ENCODE results near the gene SMIM32.

The SMIM32 gene

GRCh38 chr5:136192526-136193321, at the start of gene SMIM32:
Gene SMIM32 (minus strand): TSS chr5:136193162. CDS start chr5:136192524, 638 bp downstream.
- no peak within 1 kb of the TSS for H3K9ac ChIP-seq (ENCODE audit: low read length)
- no peak within 1 kb of the TSS for H3K27ac ChIP-seq (ENCODE audit: low read depth, low read length)
- H3K36me3 ChIP-seq (ENCODE audit: insufficient read depth, low read length) = no peaks in the 10 kb centered on the region
- peaks cover 18% of the 10 kb centered on the region for H3K4me1 ChIP-seq (ENCODE audit: insufficient read depth, low read length)
- no peaks in the 10 kb centered on the region for H3K9me3 ChIP-seq (ENCODE audit: low read length)
- peak within 1 kb of the TSS; percentile 39 to 48 for H3K4me3 ChIP-seq (ENCODE audit: low read depth in 1 of 2, low read length in 2 of 2)
- H3K27me3 ChIP-seq (ENCODE audit: control insufficient read depth in 1 of 2, insufficient read depth in 2 of 2, low read length in 2 of 2) = peaks cover 15 to 35% of the 10 kb centered on the region in 2 donors

GRCh38 chr5:136242611-136243010, 49.6 kb upstream of the SMIM32 start:
- no peaks in the 10 kb centered on the region for H3K4me1 ChIP-seq (ENCODE audit: insufficient read depth, low read length)
- no peak overlapping the region for H3K27ac ChIP-seq (ENCODE audit: low read depth, low read length)
- H3K36me3 ChIP-seq (ENCODE audit: insufficient read depth, low read length) = no peaks in the 10 kb centered on the region
- no peak overlapping the region for H3K4me3 ChIP-seq (ENCODE audit: low read depth in 1 of 2, low read length in 2 of 2)
- no peaks in the 10 kb centered on the region for H3K27me3 ChIP-seq (ENCODE audit: control insufficient read depth in 1 of 2, insufficient read depth in 2 of 2, low read length in 2 of 2)
- H3K9me3 ChIP-seq (ENCODE audit: low read length) = no peaks in the 10 kb centered on the region
- H3K9ac ChIP-seq (ENCODE audit: low read length) = no peak overlapping the region

DNA sequence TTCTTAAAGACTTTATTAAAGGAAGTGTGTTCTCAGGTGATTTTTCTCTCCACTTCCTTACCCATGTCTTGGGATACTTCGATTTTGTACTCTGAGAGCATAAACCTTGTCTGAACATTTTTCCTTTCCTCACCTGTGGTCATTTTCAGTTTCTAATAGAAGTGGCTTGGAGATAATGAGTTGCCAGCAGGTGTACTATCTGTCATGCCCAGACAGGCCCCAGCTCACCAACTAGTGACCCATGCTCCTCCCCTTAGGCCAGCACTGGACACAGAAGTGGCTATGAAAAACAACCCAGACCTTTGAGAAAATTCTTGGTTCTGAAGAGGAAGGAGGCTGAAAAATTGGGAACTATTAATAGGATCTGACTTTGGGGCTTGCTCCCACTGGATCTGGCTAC, 49.2 kb upstream of the SMIM32 start:
- no peaks in the 10 kb centered on the region for H3K9me3 ChIP-seq (ENCODE audit: low read length)
- no peaks in the 10 kb centered on the region for H3K27me3 ChIP-seq (ENCODE audit: control insufficient read depth in 1 of 2, insufficient read depth in 2 of 2, low read length in 2 of 2)
- no peak overlapping the region for H3K4me3 ChIP-seq (ENCODE audit: low read depth in 1 of 2, low read length in 2 of 2)

DNA sequence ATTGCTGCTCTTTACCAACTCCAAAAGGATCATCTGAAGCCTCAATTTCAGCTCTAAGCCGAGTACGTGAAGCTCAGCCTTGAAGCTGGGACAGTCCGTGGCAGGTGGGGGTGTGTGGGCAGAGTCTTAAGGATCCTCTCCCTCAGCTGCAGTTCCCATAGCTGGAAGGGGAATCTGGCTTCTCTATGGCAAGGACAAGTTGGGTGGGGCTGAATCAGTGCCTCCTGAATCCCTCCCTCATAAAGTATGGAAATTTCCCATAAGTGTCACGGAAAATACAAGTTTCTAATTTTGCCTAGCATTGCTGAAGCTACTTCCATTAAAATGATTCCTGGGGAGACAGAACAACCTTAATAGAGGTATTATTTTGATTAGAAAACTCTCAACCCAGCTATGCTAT, 47.9 kb upstream of the SMIM32 start:
- H3K9me3 ChIP-seq (ENCODE audit: low read length) = no peaks in the 10 kb centered on the region
- H3K9ac ChIP-seq (ENCODE audit: low read length) = no peak overlapping the region
- H3K27ac ChIP-seq (ENCODE audit: low read depth, low read length) = no peak overlapping the region
- no peaks in the 10 kb centered on the region for H3K36me3 ChIP-seq (ENCODE audit: insufficient read depth, low read length)
- no peaks in the 10 kb centered on the region for H3K27me3 ChIP-seq (ENCODE audit: control insufficient read depth in 1 of 2, insufficient read depth in 2 of 2, low read length in 2 of 2)
- H3K4me1 ChIP-seq (ENCODE audit: insufficient read depth, low read length) = no peaks in the 10 kb centered on the region
- H3K4me3 ChIP-seq (ENCODE audit: low read depth in 1 of 2, low read length in 2 of 2) = no peak overlapping the region

More for the DNA sequence above, 49.2 kb upstream of the SMIM32 start:
- no peak overlapping the region for H3K9ac ChIP-seq (ENCODE audit: low read length)
- H3K36me3 ChIP-seq (ENCODE audit: insufficient read depth, low read length) = no peaks in the 10 kb centered on the region
- no peak overlapping the region for H3K27ac ChIP-seq (ENCODE audit: low read depth, low read length)
- no peaks in the 10 kb centered on the region for H3K4me1 ChIP-seq (ENCODE audit: insufficient read depth, low read length)

GRCh38 chr5:136236479-136237083, 43.6 kb upstream of the SMIM32 start:
- Histone ChIP-seq H3K9ac (ENCODE audit: low read length) (no peak overlapping the region), H3K9me3 (ENCODE audit: low read length) (no peaks in the 10 kb centered on the region), H3K27ac (ENCODE audit: low read depth, low read length) (no peak overlapping the region), H3K27me3 (ENCODE audit: control insufficient read depth in 1 of 2, insufficient read depth in 2 of 2, low read length in 2 of 2) (no peaks in the 10 kb centered on the region), H3K36me3 (ENCODE audit: insufficient read depth, low read length) (no peaks in the 10 kb centered on the region), H3K4me3 (ENCODE audit: low read depth in 1 of 2, low read length in 2 of 2) (no peak overlapping the region), H3K4me1 (ENCODE audit: insufficient read depth, low read length) (no peaks in the 10 kb centered on the region)

GRCh38 chr5:136235321-136235720, 42.4 kb upstream of the SMIM32 start:
- Histone ChIP-seq H3K9ac (ENCODE audit: low read length) (no peak overlapping the region), H3K4me1 (ENCODE audit: insufficient read depth, low read length) (no peaks in the 10 kb centered on the region), H3K27me3 (ENCODE audit: control insufficient read depth in 1 of 2, insufficient read depth in 2 of 2, low read length in 2 of 2) (no peaks in the 10 kb centered on the region), H3K27ac (ENCODE audit: low read depth, low read length) (no peak overlapping the region), H3K9me3 (ENCODE audit: low read length) (no peaks in the 10 kb centered on the region), H3K4me3 (ENCODE audit: low read depth in 1 of 2, low read length in 2 of 2) (no peak overlapping the region), H3K36me3 (ENCODE audit: insufficient read depth, low read length) (no peaks in the 10 kb centered on the region)

GRCh38 chr5:136232316-136232715, 39.4 kb upstream of the SMIM32 start:
- H3K9ac ChIP-seq (ENCODE audit: low read length) = no peak overlapping the region
- no peaks in the 10 kb centered on the region for H3K9me3 ChIP-seq (ENCODE audit: low read length)
- H3K27me3 ChIP-seq (ENCODE audit: control insufficient read depth in 1 of 2, insufficient read depth in 2 of 2, low read length in 2 of 2) = no peaks in the 10 kb centered on the region
- H3K27ac ChIP-seq (ENCODE audit: low read depth, low read length) = no peak overlapping the region
- H3K4me3 ChIP-seq (ENCODE audit: low read depth in 1 of 2, low read length in 2 of 2) = no peak overlapping the region
- no peaks in the 10 kb centered on the region for H3K36me3 ChIP-seq (ENCODE audit: insufficient read depth, low read length)
- H3K4me1 ChIP-seq (ENCODE audit: insufficient read depth, low read length) = no peaks in the 10 kb centered on the region

- Histone ChIP-seq H3K9me3 (ENCODE audit: low read length) (no peaks in the 10 kb centered on the region), H3K4me3 (ENCODE audit: low read depth in 1 of 2, low read length in 2 of 2) (no peak overlapping the region), H3K9ac (ENCODE audit: low read length) (no peak overlapping the region), H3K36me3 (ENCODE audit: insufficient read depth, low read length) (no peaks in the 10 kb centered on the region), H3K27me3 (ENCODE audit: control insufficient read depth in 1 of 2, insufficient read depth in 2 of 2, low read length in 2 of 2) (no peaks in the 10 kb centered on the region), H3K4me1 (ENCODE audit: insufficient read depth, low read length) (no peaks in the 10 kb centered on the region), H3K27ac (ENCODE audit: low read depth, low read length) (no peak overlapping the region)
Observed at GRCh38 chr5:136230176-136230575, 37.2 kb upstream of the SMIM32 start.

DNA sequence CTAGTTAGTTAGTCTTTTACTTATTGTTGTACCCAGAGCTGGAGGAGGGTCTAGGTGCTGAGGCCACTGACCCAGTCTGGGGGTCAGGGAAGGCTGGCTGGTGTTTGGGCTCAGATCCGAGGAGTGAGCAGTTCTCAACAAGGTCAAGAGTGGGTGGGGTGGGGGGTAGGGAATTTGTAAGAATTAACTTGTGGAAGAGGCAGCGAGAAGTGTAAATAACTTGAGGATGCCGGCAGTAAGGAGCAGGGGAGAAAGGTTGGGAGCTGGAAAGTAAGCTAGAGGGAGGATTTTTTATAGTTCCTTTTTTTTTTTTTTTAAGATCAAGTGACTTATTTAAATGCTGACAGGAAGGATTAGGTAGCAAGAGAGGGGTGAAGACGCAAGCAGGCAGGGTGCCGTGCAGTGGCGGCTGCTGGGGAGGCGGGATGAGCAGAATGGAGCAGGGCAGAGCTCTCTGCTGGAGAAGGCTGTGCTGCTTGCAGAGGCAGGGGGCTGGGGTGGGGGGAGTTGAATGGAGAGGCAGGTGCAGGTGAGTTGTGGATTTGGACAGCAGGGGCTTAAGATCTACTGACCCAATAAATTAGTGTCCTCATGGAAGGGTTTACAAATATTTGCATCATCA, 35.3 kb upstream of the SMIM32 start:
- Histone ChIP-seq H3K27ac (ENCODE audit: low read depth, low read length) (no peak overlapping the region), H3K4me3 (ENCODE audit: low read depth in 1 of 2, low read length in 2 of 2) (no peak overlapping the region), H3K4me1 (ENCODE audit: insufficient read depth, low read length) (no peaks in the 10 kb centered on the region), H3K9me3 (ENCODE audit: low read length) (no peaks in the 10 kb centered on the region), H3K27me3 (ENCODE audit: control insufficient read depth in 1 of 2, insufficient read depth in 2 of 2, low read length in 2 of 2) (no peaks in the 10 kb centered on the region), H3K9ac (ENCODE audit: low read length) (no peak overlapping the region), H3K36me3 (ENCODE audit: insufficient read depth, low read length) (no peaks in the 10 kb centered on the region)

DNA sequence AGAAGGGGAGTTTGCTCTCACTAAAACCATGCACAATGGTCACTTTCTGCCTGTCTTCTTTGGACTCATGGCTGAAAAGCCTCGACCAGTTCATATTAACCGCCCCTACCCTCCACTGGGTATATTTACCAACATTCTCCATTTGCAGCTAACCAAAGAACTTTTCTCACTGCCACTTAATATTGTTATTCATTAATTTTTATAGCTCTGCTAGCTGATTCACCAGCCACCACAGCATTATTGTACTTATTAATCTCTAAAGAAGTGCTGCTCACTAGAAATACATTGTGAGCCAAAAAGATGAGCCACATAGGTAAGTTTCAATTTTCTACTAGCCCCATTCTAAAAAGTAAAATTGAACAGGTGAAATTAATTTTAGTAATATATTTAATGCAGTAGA, 33.4 kb upstream of the SMIM32 start:
- Histone ChIP-seq H3K9ac (ENCODE audit: low read length) (no peak overlapping the region), H3K27me3 (ENCODE audit: control insufficient read depth in 1 of 2, insufficient read depth in 2 of 2, low read length in 2 of 2) (no peaks in the 10 kb centered on the region), H3K9me3 (ENCODE audit: low read length) (no peaks in the 10 kb centered on the region), H3K36me3 (ENCODE audit: insufficient read depth, low read length) (no peaks in the 10 kb centered on the region), H3K27ac (ENCODE audit: low read depth, low read length) (no peak overlapping the region), H3K4me3 (ENCODE audit: low read depth in 1 of 2, low read length in 2 of 2) (no peak overlapping the region), H3K4me1 (ENCODE audit: insufficient read depth, low read length) (no peaks in the 10 kb centered on the region)

DNA sequence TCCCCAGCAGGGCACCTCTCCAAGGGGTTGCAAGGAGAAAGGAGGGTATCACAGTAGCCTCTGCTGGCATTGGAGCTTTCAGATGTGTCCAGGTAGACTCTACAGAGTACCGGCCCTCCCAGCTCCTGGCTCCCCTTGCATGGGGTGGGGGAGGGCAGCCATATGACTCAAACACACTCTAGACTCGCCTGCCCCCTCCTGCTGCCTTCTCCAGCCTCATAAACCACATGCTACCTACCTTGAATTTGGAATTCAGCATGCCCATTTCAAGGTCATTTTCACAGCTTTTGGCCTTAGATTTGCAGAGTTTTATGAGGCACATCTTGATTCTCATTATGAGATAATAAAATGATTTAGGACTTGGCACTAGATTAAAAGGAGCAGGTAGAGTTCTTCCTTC, 32.8 kb upstream of the SMIM32 start:
- Histone ChIP-seq H3K27me3 (ENCODE audit: control insufficient read depth in 1 of 2, insufficient read depth in 2 of 2, low read length in 2 of 2) (no peaks in the 10 kb centered on the region), H3K9ac (ENCODE audit: low read length) (no peak overlapping the region), H3K4me1 (ENCODE audit: insufficient read depth, low read length) (no peaks in the 10 kb centered on the region), H3K9me3 (ENCODE audit: low read length) (no peaks in the 10 kb centered on the region), H3K27ac (ENCODE audit: low read depth, low read length) (no peak overlapping the region), H3K36me3 (ENCODE audit: insufficient read depth, low read length) (no peaks in the 10 kb centered on the region), H3K4me3 (ENCODE audit: low read depth in 1 of 2, low read length in 2 of 2) (no peak overlapping the region)
